Activated CD4-positive, alpha-beta T cell treated with anti-CD3 and anti-CD28 coated beads for 24 hours (primary cell): ENCODE measurements around the gene BBOX1.
"Not testable (repeated sequence)": the region's sequence is repeated elsewhere in the genome, so short reads cannot be mapped to it uniquely, and the experiment has no call there.

Experiments
- DNase-seq, 2 donors: peaks; one replicate each; pipeline ENCODE4 v3.0.0-alpha.2; 2020; ENCODE audit warnings: low read depth in 2 of 2

BBOX1 gene, protein sequence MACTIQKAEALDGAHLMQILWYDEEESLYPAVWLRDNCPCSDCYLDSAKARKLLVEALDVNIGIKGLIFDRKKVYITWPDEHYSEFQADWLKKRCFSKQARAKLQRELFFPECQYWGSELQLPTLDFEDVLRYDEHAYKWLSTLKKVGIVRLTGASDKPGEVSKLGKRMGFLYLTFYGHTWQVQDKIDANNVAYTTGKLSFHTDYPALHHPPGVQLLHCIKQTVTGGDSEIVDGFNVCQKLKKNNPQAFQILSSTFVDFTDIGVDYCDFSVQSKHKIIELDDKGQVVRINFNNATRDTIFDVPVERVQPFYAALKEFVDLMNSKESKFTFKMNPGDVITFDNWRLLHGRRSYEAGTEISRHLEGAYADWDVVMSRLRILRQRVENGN

DNA sequence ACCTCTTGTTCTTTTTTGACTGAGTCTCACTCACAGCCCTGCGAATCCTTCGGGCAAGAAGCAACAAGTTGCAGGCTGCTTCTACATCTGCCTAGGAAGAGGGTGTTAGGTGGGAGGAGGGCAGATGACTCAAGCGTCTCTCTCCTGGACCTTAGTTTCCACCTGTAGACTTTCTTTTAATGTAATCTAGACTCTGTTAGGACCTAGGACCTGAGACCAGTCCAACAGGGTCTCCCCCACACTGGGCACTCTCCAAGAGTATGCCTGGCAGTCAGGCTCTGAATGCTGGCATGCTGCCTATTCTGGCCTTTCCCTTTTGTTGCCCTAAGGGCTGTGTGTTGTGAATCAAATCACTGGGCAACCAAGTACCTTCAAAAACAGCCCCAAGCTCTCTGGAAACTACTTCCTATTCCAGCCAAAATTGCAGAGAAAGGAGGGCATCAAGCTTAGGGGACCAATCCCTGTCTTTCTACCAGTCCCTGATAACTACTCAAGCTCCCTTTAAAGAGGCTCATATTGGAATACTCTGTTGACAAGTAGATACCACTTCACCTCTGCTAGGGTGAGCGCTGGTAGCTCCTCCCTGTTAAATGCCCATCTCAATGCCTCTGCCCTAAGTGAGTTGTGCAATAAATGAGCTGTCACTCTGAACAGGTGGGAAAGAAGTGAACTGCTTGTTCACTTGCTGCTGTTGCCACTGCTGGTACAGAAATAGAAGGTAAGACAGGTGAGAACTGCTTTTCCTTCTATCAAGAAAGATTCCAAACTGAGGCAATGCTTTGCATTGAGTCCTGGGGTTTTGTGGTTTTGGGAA lies at the start of gene BBOX1:
Gene BBOX1, plus strand, starts transcription at position 514 of the 814 bp plus-strand sequence. CDS start 14,616 bp downstream, outside the sequence.
- no peak for DNase-seq

DNA sequence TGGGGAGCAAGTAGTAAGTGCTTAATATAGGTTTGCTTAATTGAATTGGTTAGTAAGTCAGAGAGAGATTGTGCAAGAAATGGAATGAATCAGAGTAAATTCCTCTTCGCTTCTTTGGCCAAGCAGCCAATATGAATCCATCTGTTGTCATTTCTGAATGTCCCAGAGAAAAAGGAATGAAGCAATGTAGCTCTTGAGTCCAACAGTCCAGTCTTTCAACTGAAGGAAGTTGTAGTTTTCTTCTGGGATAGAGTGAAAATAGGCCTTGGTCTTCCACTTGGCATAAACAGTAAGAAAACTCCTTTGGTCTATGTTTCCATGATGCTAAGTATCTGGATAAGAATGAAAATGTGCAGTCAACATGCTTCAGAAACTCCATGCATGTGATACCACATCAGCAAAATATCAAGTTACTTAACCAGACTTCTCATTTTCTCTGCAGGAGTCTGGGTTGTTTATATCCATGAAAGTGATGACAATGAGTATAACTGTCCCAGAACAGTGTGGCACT lies 48.5 kb upstream of the BBOX1 start:
- no peak for DNase-seq

DNA sequence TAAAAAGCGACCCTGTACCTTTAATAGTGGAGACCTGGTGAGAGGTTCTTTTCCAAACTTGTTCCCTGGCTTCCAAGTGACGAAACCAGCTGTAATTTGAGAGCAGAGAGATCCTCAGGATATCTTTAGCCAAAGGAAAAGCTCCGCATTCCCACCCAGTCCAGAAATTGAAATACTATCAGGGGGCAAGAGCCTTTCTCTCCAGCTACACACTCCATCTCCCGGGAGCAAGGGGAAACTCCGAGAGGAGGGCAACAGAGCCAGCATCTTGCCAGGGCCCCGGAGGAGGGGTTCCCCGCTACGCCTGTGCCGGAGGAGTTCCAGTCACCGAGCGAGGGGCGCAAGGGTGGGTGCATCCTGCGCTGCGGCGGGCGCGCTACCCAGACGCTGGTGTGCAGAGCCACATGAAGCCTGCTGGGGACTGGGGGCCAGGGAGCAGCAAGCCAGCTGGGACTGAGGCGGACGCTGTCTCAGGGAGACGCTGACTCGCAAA lies 46.6 kb upstream of the BBOX1 start, which contains the start of gene FIBIN:
Gene FIBIN, plus strand, starts transcription at position 148 of the 493 bp plus-strand sequence. CDS start 415 bp downstream, outside the sequence.
- no peak for DNase-seq

DNA sequence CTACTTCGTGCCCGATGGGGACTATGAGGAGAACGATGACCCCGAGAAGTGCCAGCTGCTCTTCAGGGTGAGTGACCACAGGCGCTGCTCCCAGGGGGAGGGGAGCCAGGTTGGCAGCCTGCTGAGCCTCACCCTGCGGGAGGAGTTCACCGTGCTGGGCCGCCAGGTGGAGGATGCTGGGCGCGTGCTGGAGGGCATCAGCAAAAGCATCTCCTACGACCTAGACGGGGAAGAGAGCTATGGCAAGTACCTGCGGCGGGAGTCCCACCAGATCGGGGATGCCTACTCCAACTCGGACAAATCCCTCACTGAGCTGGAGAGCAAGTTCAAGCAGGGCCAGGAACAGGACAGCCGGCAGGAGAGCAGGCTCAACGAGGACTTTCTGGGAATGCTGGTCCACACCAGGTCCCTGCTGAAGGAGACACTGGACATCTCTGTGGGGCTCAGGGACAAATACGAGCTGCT lies 46.0 kb upstream of the BBOX1 start:
- DNase-seq: no peak

DNA sequence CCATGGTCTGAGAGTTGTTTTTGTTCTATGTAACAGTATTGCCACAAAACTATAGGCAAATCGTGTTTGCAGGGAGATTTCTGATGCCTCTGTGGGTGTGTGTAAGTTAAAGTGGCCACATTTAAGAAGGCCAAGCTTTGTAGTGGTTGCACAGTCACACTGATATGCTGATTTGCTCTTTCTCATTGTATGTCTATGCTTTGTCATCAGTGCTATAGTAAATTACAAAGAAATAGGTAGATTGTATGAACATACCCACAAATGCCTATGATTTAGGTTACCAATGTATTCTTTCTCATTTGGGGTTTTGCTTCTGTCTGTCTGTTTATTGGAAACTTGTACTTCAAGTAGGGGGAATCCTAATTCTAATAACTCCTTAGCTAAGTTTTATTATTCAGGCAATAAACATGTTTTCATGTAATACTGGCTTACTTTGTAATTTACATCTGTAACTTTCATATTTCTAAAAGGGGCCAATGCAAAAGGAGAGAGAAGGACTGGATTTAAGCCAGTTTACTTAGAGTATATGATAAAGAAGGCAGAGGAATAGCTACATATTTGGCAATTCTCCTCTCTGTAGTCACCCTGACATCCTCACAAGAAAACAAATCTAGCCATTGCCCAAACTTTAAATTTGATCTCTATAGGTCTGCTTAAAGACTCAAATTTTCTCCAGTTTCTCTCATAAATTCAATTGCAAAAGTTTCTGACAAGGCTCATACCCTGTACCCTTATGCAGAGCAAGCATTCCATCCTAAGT lies 44.7 kb upstream of the BBOX1 start:
- DNase-seq: no peak

DNA sequence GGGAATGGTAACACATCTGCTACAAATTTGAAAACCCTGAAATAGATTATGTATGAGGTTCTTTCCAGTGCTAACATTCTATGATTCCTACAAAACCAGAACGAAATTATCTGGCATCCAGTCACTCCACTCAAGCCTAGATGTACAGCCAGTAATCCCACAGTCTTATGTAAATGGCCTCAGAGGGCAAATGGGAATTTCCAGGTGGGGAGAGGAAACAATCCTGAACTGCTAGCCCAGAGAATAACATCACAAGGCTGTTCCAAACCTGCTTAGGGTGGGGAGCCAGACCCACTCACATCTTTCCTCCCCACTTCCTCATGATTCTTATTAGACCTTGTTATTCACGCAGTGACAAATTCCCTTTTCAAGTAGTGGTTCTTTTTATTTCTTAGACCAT lies 43.2 kb upstream of the BBOX1 start:
- no peak for DNase-seq

DNA sequence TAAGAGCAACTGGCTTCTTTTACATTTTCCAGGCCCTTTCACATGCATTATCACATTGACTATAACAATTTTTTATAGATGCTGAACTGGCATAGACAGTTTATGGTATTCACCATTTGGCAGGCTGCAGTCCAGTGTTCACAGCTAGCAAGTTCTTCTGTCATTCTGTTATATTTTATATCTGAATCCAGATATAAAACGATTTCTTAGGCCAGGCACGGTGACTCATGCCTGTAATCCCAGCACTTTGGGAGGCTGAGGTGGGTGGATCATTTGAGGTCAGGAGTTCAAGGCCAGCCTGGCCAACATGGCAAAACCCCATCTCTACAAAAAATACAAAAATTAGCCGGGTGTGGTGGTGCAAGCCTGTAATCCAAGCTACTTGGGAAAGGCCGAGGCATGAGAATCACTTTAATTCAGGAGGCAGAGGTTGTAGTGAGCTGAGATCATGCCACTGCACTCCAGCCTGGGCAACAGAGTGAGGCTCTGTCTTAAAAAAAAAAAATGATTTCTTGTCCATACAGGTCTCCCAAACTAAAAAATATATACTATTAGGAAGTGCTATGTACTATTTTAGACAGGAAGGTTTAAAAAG lies 39.4 kb upstream of the BBOX1 start:
- DNase-seq: not testable (repeated sequence)

DNA sequence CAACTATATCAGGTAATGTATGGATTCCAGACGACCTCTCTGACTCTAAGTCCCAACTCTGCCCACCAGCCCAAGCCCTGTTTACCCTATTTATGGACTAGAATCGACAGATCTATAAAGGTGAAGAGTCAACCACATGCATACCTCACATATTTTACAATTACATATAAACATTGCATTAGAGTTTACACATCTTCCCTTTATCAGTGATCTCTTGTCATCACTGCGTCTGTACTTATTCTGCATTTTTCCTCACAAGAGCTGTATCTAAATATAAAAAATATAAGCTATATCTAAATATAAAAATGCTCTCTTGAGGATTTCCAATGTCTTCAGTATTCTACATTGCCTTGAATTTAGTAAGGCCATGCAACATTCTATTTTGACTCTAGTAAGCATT lies 38.2 kb upstream of the BBOX1 start:
- DNase-seq: no peak

DNA sequence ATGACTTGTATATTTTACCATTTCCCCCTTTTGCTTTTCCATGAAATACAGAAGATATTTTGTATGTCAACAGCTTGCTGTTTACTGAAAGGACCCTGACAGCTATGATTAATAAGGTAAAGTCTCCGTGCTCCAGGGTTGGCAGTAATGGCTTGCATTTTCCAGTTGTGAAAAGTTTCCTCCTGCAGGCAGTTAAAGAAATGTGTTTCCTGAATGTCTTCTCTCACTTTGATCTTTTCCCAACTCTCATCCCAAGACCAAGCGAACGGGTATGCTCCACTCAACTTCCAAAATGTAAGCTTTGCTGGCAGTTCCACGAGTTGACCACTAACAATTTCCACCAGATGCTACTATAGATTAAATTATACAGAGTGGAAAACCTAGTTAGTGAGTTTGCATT lies 37.8 kb upstream of the BBOX1 start:
- no peak for DNase-seq

DNA sequence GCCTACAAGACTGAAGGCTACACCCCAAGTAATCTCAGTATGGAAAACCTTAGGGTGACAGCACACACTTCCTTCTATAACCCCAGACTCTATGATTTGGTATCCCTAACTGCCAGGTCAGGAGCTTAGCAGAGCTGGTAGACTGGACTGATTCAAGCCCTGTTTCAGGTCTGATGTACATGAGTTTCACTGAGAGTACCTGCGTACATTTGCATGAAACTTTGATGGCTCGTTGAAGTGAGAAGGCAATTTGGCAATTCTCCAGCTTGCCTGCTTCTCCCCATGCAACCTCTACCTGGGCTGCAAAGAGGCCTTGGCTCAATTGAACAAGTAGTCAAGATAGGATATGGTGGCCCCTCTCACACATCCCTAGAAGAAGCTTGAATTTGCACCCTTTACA lies 36.5 kb upstream of the BBOX1 start:
- no peak for DNase-seq

DNA sequence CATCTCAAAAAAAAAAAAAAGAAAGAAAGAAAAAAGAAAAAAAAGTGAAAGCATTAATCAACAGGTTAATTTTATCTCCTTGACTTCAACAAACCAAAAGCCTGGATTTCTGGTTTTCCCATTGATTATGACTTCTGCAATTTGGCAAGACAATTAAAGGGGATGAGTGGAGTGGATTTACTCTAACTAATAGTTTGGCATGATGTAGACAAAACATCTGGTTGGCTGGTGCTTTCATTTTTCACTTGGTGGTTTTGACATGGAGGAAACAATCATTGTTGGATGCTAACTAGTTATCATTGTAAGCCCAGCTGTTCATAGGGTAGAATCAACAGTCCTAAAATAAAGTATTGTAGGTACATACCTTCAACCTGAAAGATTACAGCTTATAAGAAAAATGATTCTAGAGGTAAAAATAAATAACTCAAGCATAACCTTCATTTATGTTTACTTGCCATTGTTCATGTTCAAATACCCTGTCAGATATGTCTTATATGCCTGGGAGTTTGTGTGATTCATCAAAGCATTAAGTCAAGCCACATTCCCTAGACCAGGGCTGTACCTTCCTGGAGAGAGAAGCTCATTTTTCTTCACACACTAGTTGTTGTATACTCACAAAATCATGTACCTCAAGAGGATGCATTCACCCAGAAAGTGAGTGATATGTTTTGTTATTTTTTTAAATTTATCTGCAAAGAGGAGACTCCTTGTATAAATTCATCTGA lies 31.6 kb upstream of the BBOX1 start:
- DNase-seq: no peak

DNA sequence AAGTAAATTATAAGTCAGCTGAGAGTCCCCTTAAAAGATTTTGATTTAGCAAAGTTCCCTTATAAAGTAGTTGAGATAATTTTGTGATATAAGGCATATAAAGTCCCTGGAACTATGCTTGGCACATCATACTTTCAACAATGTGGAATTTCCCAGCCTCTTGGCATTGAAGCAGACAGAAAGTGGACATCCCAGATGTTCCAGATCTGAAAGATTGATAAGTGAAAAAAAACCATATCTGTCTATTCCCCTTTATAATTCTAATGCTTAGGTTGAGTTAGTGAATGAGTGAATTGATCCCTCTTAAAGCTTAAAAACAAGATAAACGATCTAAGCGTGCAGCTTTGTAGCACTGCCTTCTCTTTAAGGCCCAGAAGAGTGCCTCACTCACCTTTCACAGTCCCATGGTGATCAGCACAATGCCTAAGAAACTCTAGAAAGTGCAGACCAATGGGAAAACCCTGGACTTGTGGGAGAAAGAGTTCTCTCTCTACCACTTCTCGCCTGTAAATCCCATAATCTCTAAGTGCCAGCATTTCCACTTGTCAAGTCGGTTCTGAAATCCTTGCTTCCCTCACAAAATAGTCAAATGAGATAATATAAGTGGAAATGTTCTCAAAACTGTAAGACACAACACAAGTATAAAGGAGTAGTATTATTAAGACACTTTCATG lies 28.9 kb upstream of the BBOX1 start:
- DNase-seq: no peak

DNA sequence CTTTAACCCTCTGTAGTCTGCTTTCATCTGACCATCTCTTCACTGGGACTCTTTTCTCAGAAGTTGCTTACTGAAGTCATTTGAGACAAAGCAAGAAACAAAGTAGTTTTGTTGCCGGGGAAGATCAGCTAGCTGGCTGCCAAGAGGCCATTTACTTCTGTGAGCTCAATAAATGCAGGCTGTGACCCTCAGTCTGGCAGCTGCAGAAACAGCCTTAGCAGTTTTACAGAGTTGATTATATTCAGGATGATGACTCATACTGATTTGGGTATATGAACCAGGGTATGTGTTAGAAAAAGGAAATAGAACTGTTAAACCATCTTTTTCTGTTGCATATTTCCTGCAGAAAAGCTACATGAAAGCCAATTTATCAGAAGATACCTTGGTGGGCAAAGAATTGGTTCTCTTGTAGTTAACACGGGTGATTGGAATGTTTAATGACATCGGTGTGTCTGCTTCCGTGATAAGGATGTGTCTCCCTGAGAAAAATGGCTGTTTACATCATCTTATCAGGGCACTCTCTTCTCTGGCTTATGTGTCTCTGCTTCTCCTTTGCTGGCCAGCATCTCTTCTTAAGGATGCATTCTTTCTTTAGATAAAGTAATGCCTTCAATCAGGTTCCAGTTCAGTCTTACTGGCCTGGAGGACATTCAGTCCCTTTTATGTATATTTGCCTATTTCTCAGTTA lies 28.2 kb upstream of the BBOX1 start:
- no peak for DNase-seq

DNA sequence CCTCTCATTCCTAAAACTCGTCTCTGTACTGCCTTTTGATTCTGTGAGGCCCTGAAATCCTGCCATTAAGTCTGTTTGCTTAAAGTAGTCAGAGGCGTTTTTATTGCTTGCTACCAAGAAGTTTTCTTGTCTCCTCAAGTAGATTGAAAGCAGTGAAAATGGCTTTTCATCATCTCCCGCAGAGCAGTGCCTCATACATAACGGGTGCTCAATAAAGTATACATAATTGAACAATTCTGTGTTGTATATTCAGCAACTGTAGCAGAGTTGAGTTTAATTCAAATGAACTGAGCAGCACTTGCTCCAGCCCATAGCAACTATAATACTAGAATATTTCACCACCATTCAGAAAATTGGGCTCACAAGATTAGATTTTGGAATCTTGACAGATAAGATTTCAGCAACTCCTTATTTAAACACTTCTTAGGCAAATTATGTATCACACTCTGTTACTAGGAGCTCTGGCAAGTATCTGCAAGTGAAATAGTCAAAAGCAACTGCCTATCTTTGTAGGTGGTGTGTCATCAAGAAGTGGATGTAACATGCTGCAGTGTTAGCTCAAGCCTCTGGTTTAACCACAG lies 26.7 kb upstream of the BBOX1 start:
- no peak for DNase-seq

DNA sequence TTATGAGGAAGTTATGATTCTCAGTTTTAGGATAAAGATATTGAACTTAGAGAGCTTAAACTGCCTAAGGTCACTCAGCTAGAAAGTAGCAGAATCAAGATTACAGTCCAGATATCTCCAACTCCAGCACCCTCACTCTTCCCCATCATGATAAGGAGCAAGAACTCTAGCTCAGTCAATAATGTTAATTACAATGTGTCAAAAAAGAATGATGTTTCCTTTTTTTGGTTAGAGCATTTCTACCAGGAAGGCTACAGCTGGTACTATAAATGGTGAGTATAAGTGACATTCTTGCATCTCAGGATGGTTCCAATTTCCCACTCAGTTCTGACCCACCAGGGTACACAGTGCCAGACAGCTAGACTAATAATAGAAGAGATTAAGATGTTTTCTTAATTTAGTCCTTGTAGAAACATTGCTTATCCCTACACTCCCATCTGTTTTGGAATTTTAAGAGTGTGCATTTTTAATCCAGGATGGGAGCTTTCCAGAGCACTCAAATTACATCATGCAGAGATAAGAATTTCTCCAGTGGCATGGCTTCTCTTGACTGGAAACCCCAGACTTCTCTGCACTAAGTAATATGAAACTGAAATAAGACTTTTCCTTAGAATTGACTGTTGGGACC lies 21.6 kb upstream of the BBOX1 start:
- DNase-seq: no peak

DNA sequence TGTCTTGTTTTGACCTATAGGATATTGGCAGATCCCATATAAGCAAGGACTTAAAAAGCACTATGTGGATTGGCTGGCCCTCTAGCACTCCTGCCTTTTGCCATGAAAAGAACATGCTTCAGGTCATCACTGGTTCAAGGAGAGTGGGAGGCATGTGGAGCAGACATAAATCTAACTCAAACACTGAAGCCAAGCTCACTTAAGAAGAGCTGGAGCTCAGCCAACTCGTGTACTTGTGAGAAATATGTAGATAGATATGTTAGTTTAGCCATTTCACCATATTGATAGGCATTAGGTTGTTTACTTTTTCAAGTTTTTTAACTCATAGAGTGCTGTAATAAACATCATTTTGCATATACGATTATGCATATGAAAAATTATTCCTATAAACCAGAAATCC lies 19.9 kb upstream of the BBOX1 start:
- DNase-seq: no peak

DNA sequence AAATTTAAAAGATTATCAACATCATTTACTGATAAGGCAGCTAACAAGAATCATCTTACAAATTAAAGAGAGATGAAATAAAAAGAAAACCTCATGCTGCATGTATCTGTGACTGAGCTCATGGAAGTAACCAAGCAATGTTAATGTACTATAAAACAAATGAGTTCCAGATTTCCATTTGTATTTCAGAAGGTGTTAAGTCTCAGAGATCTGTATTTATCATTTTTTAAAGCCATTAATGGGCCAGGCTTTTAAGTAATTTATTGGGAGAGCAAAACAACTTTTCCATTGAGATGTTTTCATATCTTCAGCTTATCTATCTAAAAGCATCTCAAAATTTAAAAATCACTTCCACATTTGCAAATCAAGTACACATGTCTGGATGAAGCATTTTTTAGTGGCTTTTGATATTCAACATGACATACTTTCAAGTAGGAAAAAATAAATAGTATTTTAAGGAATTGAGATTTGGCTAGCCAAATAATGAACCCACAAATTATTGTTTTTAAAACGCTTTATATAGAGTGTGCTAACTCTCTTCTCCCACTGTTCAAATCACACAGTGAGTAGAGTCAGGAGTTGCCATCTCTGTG lies 17.9 kb upstream of the BBOX1 start:
- no peak for DNase-seq

DNA sequence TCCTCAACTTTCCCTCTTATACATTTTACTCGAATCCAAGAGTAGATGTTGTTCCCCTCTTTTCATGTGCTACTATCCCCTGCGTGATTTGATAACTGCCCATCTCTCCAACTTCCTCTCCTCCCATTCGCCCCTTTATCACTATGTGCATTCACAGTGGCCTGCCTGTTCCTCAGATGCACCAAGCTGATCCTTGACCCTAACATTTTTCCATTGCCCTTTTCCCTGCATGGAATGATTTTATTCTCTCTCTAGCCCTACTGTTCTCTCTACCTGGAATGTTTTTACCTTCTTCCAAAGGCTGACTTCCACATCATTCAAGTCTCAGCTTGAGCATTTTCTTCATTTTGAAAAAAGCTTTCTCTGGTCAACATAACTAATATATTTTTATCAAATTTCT lies 15.8 kb upstream of the BBOX1 start:
- no peak for DNase-seq
